ENCODE data around the gene CECR2.

DNA sequence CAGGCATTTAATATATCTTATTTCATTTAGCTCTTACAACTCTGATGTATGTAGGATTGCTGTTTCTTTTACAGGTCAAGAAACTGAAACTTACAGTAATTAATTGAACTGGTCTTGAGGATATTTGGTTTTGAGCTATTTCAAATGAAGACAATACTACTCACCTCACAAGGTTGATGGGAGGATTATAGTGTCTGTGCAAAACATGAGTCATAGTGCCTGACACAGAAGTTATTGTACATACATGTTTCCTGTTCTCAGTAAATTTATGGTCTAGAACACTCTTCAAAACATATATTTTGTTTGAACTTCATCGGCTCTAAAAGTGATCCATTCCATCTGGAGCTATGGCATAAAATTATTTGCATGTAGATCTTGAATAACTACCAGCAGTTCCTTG is 61.9 kb downstream of the CECR2 start:
- TF ChIP-seq, protein P1, sequence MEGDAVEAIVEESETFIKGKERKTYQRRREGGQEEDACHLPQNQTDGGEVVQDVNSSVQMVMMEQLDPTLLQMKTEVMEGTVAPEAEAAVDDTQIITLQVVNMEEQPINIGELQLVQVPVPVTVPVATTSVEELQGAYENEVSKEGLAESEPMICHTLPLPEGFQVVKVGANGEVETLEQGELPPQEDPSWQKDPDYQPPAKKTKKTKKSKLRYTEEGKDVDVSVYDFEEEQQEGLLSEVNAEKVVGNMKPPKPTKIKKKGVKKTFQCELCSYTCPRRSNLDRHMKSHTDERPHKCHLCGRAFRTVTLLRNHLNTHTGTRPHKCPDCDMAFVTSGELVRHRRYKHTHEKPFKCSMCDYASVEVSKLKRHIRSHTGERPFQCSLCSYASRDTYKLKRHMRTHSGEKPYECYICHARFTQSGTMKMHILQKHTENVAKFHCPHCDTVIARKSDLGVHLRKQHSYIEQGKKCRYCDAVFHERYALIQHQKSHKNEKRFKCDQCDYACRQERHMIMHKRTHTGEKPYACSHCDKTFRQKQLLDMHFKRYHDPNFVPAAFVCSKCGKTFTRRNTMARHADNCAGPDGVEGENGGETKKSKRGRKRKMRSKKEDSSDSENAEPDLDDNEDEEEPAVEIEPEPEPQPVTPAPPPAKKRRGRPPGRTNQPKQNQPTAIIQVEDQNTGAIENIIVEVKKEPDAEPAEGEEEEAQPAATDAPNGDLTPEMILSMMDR (IDR thresholded peaks at IDR 0.05; ENCODE audit: low read length) = no peak
- no peak for TF ChIP-seq EZH2 (IDR thresholded peaks at IDR 0.05; ENCODE audit: borderline replicate concordance, low read length)
